Gastroesophageal sphincter (tissue), 4 donors: ENCODE data around the gene SMARCA4. TPM values are rescaled to one million over a fixed set of nuclear protein-coding genes. Genes with fewer than 3 reads are reported as not detected.

Experiments used
- ATAC-seq: fragments of 150-250 bp; one replicate; pipeline ENCODE4 v1.9.1; 2016; ENCODE audit warnings: mild to moderate bottlenecking, moderate library complexity
- H3K27ac ChIP-seq, 4 donors: fragments of 200-600 bp; sonication (generic) in 3 of 4; 1 replicate in 3 of 4; 2 replicates in 1 of 4; pipeline ENCODE4 v1.5.1; 2016 to 2019
- H3K27me3 ChIP-seq: fragments of 200-600 bp; sonication (generic); one replicate; pipeline ENCODE4 v1.5.1; 2019
- H3K36me3 ChIP-seq, 2 donors: fragments of 200-600 bp; sonication (generic); one replicate each; pipeline ENCODE4 v1.5.1; 2019; ENCODE audit warnings: control low read depth in 1 of 2
- H3K4me1 ChIP-seq, 3 donors: fragments of 200-600 bp; sonication (generic); 1 replicate in 2 of 3; 2 replicates in 1 of 3; pipeline ENCODE4 v1.5.1; 2016 to 2019; ENCODE audit warnings: control low read depth in 2 of 3
- H3K4me3 ChIP-seq, 2 donors: fragments of 200-600 bp; sonication (generic); one replicate each; pipeline ENCODE4 v1.5.1; 2019; ENCODE audit warnings: mild to moderate bottlenecking in 1 of 2, moderate library complexity in 1 of 2
- H3K9me3 ChIP-seq, 3 donors: fragments of 200-600 bp; sonication (generic); one replicate each; pipeline ENCODE4 v1.5.1; 2017 to 2019; ENCODE audit warnings: control low read depth in 2 of 3
- EP300 ChIP-seq: sonication (generic); formaldehyde crosslinking; IDR thresholded peaks from one replicate; pipeline ENCODE4 v1.6.1; 2017; ENCODE audit warnings: antibody characterized with exemption, mild to moderate bottlenecking
- POLR2A ChIP-seq, 2 donors: fragments of 450-650 bp; IDR thresholded peaks; one replicate each; pipeline ENCODE4 v1.6.1; 2017; ENCODE audit warnings: antibody characterized with exemption in 2 of 2, mild to moderate bottlenecking in 2 of 2, moderate library complexity in 1 of 2
- POLR2AphosphoS5 ChIP-seq: sonication (generic); formaldehyde crosslinking; IDR thresholded peaks from one replicate; pipeline ENCODE4 v1.6.1; 2017; ENCODE audit warnings: antibody characterized with exemption
- WGBS, 2 donors: methylation state at CpG; one replicate each; pipeline ENCODE4 v1.1.5; 2018; ENCODE audit warnings: low coverage in 1 of 2; 5-methylcytosine and 5-hydroxymethylcytosine counted together
- total RNA-seq, 4 donors: library from RNA; depleted of rRNA; stranded (reverse); fragments of >200 nt; gene quantifications; one replicate each; pipeline ENCODE4 v1.1.0, GENCODE V29; 2016
- TF ChIP-seq, protein P1 (sequence below), 4 experiments: fragments of 200-600 bp in 2 of 4; fragments of 450-650 bp in 2 of 4; sonication (generic) in 1 of 4; IDR thresholded peaks; one replicate each; pipeline ENCODE4 v1.5.1; 2017 to 2019; ENCODE audit warnings: antibody characterized with exemption in 4 of 4, mild to moderate bottlenecking in 2 of 4, moderate library complexity in 2 of 4

Gene SMARCA4
- total RNA-seq, 4 donors from 2014 or later, result 37.8 to 77.9 (median 51.1) TPM

DNA sequence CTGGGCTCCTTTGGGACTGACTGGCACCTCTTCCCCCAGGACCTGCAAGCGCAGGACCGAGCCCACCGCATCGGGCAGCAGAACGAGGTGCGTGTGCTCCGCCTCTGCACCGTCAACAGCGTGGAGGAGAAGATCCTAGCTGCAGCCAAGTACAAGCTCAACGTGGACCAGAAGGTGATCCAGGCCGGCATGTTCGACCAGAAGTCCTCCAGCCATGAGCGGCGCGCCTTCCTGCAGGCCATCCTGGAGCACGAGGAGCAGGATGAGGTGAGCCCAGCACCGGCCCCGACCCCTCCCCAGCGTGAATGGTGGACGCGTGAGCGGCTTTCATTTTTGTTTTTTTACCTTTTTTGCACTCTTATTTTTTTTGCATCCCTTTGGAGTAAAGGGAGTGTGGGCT lies 72.4 kb downstream of the SMARCA4 start:
- H3K36me3 ChIP-seq, result peaks cover 0 to 100% of the 10 kb centered on the region in 2 donors
- 93% methylated on average over 12 of the region's 22 CpGs; no CpG with 5 or more reads in 1 of the 2 donors for WGBS, 2 donors
- H3K9me3 ChIP-seq, result no peaks in the 10 kb centered on the region
- TF ChIP-seq POLR2A (IDR thresholded peaks at IDR 0.05) (no peak), EP300 (no peak), POLR2AphosphoS5 (no peak)
- TF ChIP-seq, protein P1, sequence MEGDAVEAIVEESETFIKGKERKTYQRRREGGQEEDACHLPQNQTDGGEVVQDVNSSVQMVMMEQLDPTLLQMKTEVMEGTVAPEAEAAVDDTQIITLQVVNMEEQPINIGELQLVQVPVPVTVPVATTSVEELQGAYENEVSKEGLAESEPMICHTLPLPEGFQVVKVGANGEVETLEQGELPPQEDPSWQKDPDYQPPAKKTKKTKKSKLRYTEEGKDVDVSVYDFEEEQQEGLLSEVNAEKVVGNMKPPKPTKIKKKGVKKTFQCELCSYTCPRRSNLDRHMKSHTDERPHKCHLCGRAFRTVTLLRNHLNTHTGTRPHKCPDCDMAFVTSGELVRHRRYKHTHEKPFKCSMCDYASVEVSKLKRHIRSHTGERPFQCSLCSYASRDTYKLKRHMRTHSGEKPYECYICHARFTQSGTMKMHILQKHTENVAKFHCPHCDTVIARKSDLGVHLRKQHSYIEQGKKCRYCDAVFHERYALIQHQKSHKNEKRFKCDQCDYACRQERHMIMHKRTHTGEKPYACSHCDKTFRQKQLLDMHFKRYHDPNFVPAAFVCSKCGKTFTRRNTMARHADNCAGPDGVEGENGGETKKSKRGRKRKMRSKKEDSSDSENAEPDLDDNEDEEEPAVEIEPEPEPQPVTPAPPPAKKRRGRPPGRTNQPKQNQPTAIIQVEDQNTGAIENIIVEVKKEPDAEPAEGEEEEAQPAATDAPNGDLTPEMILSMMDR (IDR thresholded peaks at IDR 0.05), result no peak
- no peaks in the 10 kb centered on the region for H3K27me3 ChIP-seq
- no peak overlapping the region for H3K27ac ChIP-seq
- ATAC-seq, result no peak
- peaks cover 0 to 19% (median 0%) of the 10 kb centered on the region in 3 donors for H3K4me1 ChIP-seq
- H3K4me3 ChIP-seq, result no peak overlapping the region

DNA sequence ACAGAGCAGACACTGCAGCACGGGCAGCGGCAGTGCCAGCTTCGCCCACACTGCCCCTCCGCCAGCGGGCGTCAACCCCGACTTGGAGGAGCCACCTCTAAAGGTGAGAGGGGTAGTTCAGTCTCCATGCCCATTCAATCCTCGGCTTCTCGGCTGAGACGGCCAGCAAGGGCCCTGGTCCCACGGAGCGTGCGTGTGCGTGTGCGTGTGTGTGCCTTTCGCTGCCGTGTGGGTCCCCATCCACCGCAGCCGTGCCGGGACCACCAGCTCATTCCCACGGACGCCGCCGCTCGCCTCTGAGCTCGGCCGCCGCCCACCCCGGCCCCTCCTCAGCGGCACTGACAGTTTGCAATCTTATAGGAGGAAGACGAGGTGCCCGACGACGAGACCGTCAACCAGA lies 72.9 kb downstream of the SMARCA4 start:
- WGBS, 2 donors, result 100% methylated on average over 2 of the region's 35 CpGs; no CpG with 5 or more reads in 1 of the 2 donors
- no peaks in the 10 kb centered on the region for H3K9me3 ChIP-seq
- peaks cover 0 to 100% of the 10 kb centered on the region in 2 donors for H3K36me3 ChIP-seq
- TF ChIP-seq POLR2AphosphoS5 (no peak), EP300 (no peak), POLR2A (IDR thresholded peaks at IDR 0.05) (no peak)
- TF ChIP-seq, protein P1 (IDR thresholded peaks at IDR 0.05), result no peak
- no peak overlapping the region for H3K27ac ChIP-seq
- peaks cover 0 to 19% (median 0%) of the 10 kb centered on the region in 3 donors for H3K4me1 ChIP-seq
- H3K27me3 ChIP-seq, result no peaks in the 10 kb centered on the region
- ATAC-seq, result no peak
- no peak overlapping the region for H3K4me3 ChIP-seq

DNA sequence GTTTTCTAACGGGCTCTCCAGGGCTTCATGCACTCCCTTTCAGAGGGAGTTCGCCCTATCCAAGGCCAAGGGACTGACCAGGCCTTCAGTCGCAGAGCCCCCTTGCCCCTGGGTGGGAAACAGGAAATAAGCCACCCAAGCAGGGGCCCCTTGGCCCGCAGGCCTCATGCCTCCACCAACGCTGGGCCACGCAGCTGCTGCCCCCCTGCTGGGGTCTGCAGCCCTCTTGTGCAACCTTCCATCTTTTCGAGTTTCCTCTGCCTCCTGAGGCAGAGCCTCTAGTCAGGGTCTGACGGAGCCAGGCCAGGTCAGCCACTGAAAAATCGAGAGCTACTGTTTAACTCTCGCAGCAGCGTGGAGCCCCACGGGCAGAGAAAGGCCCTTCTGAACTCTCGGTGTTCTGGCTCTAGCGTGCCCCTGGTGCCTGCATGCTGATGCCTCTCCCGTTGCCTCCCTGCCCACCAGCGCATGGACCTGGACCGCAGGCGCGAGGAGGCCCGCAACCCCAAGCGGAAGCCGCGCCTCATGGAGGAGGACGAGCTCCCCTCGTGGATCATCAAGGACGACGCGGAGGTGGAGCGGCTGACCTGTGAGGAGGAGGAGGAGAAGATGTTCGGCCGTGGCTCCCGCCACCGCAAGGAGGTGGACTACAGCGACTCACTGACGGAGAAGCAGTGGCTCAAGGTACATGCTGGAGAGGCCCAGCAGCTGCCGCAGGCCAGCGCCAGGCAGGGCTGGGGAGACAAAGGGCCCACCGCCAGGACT lies 73.8 kb downstream of the SMARCA4 start:
- Histone ChIP-seq H3K4me3 (no peak overlapping the region), H3K36me3 (peaks cover 0 to 100% of the 10 kb centered on the region in 2 donors), H3K4me1 (peaks cover 0 to 19% (median 0%) of the 10 kb centered on the region in 3 donors), H3K9me3 (no peaks in the 10 kb centered on the region), H3K27me3 (no peaks in the 10 kb centered on the region), H3K27ac (peak overlapping the region in 2 of 4 donors; percentile 19 to 28)
- WGBS, 2 donors, result 70 to 73% methylated on average over 2 to 4 of the region's 38 CpGs
- TF ChIP-seq POLR2A (IDR thresholded peaks at IDR 0.05), result no peak
- no peak for TF ChIP-seq EP300
- TF ChIP-seq POLR2AphosphoS5, result no peak
- TF ChIP-seq, protein P1 (IDR thresholded peaks at IDR 0.05), result no peak
- ATAC-seq, result no peak

DNA sequence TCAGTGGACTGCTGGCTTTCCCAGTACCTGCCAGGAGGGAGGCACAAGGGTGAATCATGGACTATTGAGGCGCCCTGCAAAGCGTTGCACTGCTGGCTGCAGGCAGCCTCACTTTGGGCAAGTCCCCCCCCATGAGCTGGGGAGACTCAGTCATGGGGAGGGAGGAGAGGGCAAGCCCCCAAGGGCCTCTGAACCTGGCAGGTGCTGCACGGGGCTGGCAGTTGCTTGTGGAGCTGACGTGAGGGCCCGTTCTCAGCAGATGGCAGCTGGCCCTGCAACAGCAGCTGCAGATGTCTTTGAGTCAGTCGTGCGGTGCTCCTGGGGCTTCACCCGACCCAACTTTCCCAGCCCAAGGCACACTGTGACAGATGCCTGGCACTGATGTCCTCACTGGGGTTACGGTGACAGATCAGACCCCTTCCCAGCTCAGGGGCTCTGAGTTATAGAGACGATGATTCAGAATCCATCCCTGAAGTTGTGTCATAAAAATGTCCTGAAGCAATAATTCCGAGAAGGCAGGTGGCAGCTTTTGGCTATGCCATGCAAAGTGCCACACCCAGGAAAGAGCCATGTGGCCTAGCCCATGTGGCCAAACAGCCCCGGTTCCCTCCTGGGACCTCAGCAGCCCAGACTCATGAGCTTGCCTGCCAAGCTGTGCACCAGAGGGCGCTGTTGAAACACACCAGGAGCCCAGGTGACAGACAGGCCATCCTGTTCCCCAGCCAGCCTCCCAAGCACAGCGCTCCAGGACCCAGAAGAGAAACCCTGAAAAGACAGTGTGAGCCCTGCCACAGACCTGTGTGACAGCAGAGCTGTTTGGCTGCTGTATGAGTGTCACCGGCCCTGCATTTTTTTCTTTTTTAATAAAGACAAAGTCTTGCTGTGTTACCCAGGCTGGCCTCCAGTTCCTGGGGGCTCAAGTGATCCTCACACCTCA lies 74.9 kb downstream of the SMARCA4 start:
- peak overlapping the region in 3 of 4 donors; percentile 19 to 48 (median 28) for H3K27ac ChIP-seq

More for the DNA sequence above, 74.9 kb downstream of the SMARCA4 start:
- 26 to 71% methylated on average over 1 to 3 of the region's 15 CpGs for WGBS, 2 donors
- TF ChIP-seq, protein P1 (IDR thresholded peaks at IDR 0.05), result peak in 3 of 4 experiments; percentile 86 to 92 (median 91)
- peak; percentile 83 for TF ChIP-seq POLR2AphosphoS5
- TF ChIP-seq POLR2A (IDR thresholded peaks at IDR 0.05), result no peak
- peak; percentile 93 for ATAC-seq
- Histone ChIP-seq H3K4me3 (no peak overlapping the region), H3K27me3 (no peaks in the 10 kb centered on the region), H3K4me1 (peaks cover 0 to 19% (median 0%) of the 10 kb centered on the region in 3 donors), H3K9me3 (no peaks in the 10 kb centered on the region), H3K36me3 (peaks cover 0 to 100% of the 10 kb centered on the region in 2 donors)
